Measurements from ENCODE around the gene SPATA31E1.

DNA sequence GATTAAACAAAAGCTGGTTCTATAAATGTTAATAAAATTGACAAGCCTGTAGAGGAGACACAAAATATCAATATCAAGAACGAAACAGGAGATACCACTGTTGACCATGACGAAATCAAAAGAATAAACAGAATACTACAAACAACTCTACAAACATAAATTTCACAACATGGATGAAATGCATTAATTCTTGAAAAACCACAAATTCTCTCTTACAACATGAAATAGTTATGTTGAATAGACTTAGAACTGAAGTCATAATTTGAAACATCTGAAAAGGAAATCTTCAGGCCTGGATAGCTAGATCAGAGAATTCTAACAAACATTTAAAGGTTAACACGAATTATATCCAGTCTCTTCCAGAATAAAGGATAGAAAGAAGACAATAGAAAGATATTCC, 28.1 kb downstream of the SPATA31E1 start:
- TF ChIP-seq, protein P1, sequence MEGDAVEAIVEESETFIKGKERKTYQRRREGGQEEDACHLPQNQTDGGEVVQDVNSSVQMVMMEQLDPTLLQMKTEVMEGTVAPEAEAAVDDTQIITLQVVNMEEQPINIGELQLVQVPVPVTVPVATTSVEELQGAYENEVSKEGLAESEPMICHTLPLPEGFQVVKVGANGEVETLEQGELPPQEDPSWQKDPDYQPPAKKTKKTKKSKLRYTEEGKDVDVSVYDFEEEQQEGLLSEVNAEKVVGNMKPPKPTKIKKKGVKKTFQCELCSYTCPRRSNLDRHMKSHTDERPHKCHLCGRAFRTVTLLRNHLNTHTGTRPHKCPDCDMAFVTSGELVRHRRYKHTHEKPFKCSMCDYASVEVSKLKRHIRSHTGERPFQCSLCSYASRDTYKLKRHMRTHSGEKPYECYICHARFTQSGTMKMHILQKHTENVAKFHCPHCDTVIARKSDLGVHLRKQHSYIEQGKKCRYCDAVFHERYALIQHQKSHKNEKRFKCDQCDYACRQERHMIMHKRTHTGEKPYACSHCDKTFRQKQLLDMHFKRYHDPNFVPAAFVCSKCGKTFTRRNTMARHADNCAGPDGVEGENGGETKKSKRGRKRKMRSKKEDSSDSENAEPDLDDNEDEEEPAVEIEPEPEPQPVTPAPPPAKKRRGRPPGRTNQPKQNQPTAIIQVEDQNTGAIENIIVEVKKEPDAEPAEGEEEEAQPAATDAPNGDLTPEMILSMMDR (IDR thresholded peaks at IDR 0.05), result no peak
- no peak for TF ChIP-seq POLR2A (IDR thresholded peaks at IDR 0.05)

Data from right lobe of liver (tissue), 4 donors.